ENCODE measurements around the gene THOC6.

Gene THOC6

DNA sequence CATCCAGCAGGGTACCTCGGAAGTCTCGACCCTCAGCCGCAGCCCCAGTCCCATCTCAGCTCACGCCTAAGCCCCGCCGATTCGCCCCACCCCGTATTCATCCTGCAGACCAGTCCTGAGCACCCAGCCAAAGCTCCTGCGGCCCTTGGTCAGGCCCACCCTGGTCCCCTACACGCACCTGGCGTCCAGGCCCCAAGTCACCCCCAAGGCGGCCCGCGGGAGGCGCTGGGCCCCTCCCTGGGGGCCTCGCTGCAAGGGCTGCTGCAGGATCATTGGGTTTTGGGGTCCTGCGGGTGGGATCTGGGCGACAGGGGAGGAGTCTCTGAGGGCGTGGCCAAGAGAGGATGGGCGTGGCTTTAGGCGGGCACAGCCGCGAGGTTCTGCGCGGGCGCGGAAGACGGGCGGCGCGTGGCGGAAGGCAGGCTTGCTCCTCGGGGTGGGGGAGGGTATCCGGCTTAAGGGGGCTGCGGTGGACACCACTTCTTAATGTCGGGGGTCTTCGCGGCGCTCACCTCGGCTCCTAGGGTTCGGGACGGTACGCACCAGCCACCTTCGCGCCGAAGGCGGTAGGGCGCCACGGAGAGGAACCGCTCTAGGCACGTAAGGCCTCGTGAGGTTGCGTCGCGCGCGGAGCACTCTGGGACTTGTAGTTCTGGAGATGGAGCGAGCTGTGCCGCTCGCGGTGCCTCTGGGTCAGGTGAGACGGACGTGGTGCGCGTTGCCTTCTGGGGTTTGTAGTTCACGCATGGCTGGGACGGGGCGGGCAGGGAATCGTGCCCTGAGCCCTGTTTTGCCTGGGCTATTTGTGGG lies at the start of gene THOC6, which contains the start of gene HCFC1R1:
Gene THOC6, plus strand, starts transcription at position 367 of the 810 bp plus-strand sequence. Its CDS starts 292 bp downstream, at position 659.
Gene HCFC1R1, minus strand, starts transcription at position 274 of the 810 bp plus-strand sequence. Its CDS starts 1 bp downstream, at position 273.
- DNase-seq (ENCODE audit: low spot score), result peak; percentile 98

DNA sequence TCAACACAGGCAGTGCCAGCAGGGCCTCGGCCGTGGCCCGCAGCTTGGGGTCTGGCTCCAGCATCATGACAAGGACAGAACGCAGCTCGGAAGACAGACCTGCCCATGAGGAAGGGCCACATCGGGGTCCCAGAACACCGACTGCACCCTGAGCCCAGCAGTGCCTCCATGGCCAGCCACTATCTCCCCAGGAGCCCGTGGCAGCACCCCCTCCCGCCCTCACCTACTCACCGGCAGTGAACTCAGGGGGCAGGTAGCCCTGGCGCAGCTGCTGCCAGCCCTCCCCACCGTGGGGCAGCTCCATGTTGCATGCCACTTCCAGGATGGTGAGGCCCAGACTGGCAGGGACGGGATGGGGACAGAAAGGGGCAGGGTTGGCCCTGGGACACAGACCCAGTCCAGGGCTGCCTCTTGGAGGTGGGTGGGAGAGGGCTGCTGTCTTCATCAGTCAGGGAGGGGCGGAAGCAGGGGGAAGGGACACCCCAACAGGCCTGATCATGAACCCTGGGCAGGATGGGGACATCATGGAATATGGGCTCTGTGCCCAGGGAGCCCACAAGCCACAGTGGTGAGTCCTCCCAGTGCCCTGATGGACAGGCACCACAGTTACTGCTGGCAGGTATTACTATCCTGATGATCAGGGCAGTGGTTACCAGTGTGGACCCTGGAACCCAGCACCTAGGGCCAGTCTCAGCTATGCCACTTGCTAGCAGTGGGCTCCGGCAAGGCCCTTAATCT lies 49.3 kb upstream of the THOC6 start:
- DNase-seq (ENCODE audit: low spot score), result no peak

DNA sequence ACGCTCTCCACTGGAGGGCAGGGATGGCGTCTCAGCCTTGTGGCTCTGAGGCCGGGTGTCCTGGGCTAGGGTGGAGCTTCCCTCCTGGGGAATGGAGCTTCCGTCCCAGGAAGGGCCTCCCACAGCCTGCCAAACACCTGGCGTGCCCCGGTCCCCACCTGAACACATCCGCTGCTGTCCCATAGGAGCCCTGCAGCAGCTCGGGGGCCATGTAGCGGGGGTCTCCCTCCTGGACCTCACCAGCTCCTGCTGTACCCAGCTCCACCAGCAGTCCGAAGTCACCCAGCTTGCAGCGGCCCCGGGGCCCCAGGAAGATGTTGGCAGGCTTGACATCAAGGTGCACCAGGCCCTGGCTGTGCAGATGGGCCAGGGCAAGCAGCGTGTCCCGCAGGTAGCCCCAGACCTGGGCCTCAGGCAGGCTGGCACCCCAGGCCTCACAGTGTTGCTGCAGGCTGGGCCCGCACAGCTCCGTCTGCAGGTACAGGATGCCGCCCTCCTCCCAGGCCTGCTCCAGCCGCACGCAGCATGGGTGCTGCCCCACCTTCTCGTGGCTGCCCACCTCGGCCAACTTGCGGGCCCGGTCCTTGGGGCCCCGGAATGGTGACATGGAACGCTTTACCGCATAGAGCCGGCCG lies 48.6 kb upstream of the THOC6 start:
- DNase-seq (ENCODE audit: low spot score), result no peak

DNA sequence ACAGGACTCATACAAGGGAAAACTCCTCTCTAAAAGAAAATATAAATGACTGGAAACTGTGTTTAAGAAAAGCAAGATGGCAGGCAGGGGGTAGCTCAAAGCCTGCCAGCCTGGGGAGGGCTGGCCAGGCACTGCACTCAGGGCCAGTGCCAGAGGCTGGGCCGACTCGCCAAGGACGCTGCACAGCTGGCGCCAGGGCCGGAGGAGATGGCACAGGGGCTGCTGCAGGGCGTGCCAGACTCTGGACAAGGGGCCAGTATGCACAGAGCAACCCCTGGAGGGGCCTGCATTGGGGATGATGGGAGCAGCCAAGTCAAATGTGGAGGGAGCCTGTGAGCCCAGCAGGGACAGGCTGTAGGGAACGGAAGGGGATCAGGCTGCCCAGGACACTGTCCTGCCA lies 47.6 kb upstream of the THOC6 start:
- DNase-seq (ENCODE audit: low spot score), result no peak

DNA sequence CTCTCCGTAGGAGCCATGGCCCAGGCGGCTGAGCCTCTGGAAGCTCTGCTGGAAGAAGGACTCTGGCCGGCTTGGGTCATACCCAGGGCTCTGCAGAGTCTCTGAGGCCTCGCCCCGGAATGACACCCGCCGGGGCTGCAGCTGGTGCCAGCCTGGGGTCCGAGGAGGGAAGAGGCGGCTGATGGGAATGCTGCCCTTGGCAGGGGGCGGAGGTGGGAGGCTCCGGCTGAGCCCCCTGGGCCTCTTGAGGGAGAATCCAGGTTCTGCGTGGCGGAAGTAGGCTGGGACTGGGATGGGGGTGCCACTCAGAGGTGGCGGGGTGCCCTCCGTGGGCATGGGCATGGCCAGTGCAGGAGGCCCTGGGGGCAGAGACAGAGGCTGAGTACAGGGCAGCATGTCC lies 47.2 kb upstream of the THOC6 start:
- no peak for DNase-seq (ENCODE audit: low spot score)

DNA sequence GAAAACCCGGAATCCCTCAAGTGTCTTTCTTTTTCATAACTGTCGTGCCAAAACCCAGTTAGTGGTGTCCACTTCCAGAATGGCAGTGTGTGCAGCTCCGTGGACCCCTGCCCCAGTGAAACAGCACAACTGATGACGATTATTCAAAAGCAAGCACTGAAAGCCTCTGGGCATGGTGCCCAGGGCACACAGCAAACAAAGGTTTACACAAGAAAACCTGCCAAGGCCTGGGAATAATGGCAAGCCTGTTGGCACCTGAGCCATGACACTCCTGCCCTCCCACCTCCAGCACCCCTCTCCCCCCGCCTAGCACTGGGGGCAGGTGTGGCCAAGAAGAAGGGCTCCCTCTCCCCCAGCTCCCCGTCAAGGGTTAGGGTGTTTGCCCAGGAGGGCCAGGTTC lies 46.4 kb upstream of the THOC6 start:
- DNase-seq (ENCODE audit: low spot score), result no peak

DNA sequence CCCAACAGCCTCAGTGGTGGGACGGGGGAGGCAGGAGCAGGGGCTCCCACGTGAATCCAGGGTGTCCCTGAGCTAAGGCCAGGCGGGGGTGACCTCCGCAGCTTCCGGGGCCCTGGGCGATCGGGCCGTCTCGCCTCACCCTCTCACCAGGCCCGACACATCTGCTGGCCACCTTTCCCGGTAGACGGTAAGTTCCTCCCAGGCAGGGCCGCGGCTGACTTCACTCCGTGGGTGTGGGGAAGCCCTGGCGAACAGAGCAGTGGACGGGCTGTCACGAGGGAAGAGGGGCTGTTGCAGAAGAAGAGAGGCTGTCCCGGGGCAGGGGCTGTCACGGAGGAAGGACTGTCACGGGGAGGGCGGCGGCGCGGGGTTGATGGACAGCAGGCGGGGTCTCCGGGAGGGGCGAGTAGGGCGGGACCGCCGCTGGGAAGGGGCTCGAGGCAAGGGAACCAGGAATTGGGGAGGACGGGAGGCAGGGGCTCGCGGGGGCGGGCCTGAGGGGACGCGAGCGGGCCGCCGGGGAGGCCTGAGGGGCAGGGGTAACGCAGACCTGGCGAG lies 44.1 kb upstream of the THOC6 start:
- no peak for DNase-seq (ENCODE audit: low spot score)

DNA sequence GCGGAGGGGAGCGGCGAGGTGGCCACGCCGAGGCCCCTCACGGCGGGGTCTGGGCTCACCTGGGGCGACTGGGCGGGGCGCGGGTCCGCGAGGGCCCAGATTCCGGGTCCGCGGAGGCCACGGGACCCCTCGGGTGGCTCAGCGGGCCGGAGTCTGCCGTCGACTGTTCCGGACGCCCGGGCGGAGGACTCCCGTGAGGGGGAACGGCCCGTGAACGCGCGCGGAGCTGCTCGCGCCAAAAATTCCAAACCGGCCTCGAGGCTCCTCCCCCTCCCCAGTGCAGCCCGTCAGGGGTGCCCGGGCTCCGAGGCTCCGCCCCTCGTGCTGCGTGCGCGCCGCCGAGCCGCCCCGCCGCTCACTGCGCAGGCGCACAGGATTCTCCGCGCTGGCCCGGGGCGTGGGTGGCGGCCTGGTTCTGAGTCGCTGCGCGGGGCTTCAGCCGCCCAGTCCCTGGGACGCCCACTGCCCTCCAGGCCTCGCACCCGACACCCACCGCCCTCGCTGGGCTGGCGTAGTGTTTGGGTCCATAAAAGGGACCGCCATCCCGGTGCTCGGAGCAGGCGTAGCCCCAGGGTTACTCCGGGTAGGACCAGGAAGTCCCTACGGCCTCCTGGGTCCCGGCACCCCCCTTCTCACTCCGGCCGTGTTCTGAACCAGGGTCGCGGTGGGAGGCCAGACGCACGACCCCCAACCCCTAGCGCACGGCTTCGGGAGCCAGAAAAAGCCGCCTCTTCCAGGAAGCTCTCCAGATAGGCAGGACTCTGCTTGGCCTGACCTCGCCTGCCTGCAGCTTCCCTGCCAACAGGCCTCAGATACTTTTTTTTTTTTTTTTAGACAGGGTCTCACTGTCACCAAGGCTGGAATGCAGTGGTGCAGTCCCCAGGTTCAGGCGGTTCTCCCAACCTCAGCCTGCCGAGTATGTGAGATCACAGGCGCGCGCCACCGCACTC lies 43.3 kb upstream of the THOC6 start, which contains the start of gene PKMYT1:
Gene PKMYT1, minus strand, starts transcription at position 220 of the 950 bp plus-strand sequence. CDS start 789 bp downstream, outside the sequence.
- peak; percentile 93 for DNase-seq (ENCODE audit: low spot score)

DNA sequence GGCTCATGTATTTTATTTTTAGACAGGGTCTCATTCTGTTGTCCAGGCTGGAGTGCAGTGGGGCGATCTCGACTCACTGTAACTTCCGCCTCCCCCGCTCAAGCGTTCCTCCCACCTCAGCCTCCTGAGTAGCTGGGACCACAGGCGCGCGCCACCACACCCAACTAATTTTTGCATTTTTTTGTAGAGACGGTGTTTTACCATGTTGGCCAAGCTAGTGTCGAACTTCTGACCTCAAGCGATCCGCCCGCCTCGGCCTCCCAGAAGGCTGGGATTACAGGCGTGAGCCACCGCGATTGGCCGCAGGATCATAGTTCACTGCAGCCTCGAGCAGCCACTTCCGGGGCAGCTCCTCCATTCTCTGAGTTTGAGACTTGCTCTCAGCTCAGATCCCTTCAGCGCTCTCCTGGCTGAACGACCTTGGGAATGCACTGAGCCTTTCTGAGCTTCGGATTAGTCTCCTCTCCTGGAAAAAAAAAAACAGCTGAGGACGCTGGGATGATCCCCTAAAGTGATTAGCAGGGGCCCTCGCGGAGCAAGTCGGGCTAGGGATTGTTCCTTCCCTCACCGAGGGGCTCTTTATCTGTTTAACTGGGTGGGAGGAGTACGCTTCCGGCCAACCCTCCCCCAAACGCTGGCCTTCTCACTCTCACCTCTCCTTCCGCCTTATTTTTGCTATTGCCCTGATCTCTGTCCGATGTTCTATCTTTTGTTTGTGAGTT lies 42.5 kb upstream of the THOC6 start:
- no peak for DNase-seq (ENCODE audit: low spot score)

DNA sequence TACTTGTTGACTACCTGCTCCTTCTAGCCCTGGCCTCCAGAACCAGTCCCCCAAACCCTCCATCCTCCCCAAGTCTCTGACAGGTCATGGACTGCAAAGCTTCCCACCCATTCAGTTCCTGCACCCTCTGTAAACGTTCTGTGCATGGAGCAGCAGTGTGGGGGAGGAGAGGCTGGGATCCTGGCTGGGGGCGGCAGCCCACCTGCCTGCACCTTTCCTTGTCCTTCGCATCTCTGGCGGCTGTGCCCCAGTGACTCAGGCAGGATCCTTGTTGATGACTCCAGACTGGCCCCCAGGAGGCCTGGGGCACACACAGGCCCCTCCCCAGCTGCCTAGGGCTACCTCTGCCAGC lies 42.0 kb upstream of the THOC6 start:
- no peak for DNase-seq (ENCODE audit: low spot score)

DNA sequence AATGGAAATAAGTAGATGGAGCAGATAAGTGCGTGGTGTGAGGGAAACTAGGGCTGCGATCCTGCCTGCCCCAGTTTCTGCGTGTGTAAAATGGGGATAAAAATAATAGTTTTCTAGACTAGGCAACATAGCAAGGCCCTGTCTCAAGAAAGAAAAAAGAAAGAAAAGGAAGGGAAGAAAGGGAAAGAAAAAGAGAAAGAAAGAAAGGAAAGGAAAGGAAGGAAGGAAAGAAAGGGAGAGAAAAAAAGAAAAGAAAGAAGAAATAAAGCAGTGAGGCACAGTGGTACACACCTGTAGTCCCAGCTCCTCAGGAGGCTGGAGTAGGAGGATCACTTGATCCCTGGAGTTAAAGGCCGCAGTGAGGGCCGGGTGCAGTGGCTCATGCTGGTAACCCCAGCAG lies 41.4 kb upstream of the THOC6 start:
- DNase-seq (ENCODE audit: low spot score), result no peak

DNA sequence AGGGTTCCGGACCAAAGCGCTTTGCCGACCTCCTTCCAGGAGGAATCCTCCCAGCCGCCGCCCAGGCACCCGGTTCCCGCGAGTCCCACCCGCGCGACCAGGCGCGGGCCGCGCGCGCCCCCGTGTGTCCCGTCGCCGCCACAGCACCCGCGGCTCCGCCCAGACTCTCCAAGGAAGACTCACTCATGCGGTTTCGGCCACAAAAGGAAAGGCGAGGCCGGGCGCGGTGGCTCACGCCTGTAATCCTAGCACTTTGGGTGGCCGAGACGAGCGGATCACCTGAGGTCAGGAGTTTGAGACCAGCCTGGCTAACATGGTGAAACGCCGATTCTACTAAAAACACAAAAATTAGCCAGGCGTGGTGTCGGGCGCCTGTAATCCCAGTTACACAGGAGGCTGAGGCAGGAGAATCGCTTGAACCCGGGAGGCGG lies 40.1 kb upstream of the THOC6 start:
- DNase-seq (ENCODE audit: low spot score), result peak; percentile 79

DNA sequence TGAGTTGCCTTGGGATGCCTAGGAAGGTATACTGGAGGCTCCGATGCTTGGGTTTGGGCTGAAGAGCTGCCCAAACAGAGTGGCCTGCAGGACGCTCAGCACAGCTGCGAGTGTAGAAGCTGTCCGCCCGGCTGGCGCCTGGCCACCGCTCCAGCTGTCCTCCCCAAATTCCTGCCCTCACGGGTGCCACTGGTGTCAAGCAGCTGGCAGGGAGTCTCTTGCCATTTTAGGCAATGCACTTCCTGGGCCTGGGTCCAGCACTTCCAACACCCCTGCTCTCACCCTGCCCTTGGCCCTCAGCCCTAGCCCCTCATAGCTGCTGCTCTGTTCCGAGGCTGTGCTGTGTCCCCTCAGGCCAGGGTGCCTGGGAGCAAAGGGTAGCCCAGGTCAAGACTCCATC lies 38.4 kb upstream of the THOC6 start:
- DNase-seq (ENCODE audit: low spot score), result no peak

DNA sequence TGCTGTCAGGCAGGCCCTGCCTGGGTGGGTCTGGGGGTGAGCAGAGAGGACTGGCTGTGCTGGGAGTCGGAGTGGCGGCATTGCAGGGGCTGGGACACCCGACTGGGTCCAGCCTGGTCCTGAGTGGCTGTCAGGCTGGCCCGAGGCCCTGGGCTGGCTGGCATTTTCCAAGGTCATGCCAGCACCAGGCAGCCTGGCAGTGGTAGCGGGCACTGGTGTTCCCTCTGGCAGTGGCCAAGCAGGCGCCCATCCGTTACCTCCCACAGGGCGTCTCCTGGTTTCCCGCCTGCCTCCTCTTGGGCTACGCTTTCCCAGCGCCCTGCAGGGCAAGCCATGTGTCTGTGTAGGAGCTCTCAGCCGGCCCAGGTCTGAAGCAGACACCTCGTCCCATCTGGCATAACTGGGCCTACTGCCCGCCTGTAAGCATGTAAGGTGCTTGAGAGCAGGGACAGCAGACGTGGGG lies 37.9 kb upstream of the THOC6 start:
- DNase-seq (ENCODE audit: low spot score), result no peak

DNA sequence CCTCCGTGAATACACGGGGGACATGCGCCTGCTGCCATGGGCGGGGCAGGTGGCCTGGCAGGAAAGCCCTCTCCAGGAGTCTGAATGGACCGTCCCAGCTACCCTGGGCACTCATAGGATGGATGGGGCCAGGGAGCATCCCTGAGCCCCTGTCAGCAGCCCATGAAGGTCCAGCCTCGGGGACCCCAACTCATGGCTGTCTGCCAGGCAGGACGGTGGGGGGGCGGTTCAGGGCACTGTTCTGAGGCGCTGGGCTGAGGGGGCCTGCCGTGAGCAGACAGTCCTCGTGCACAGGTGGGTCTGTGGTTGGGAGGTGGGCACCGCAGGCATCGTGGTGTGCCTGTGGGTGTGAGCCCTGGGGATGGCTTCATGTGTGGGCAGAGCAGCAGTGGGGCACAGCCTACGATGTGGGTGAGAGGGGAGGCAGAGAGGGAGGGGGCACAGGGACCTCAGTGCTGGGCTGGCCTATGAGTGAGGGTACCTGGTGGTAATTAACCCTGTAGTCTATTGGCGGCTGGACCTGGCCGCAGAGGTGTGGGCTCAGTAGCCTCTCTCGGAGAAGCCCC lies 37.1 kb upstream of the THOC6 start:
- no peak for DNase-seq (ENCODE audit: low spot score)

DNA sequence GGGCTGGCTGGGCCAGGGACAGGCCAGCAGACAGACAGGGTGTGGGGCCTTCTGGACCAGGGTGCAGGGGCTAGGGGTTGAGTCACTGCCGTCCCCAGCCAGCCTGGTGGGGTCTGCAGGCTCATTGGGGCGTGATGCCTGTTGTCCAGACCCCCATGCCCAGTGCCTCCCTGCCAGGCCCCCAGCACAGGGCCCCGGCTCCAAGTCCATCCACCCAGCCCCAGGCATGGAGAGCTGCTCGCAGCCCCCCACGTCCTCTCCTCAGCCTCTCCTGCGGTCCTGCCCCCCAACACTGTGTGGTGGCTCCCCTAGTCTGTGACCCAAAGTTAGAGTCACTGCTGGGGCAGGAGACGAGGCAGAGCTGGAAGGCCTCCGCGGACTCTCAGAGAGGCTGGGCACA lies 36.5 kb upstream of the THOC6 start:
- DNase-seq (ENCODE audit: low spot score), result no peak

DNA sequence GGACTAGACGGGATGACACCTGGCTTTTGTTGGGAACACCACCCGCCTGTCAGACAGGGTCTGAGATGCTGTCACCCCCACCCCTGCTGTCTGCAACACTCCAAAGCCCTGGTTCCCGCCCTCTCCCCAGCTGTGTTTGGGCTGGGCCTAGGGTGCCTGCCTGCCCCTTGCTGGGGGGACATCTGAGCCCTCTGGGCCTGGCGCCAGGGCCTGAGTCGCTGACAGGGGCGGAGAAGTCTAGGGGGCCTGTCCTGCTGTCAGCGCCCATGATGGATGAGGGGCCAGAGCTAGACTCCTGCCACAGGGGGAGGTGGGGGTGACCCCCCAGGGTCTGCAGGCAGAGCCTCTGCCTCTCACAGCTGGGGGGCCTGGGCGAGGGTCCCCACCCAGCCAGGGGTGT lies 36.0 kb upstream of the THOC6 start:
- no peak for DNase-seq (ENCODE audit: low spot score)

DNA sequence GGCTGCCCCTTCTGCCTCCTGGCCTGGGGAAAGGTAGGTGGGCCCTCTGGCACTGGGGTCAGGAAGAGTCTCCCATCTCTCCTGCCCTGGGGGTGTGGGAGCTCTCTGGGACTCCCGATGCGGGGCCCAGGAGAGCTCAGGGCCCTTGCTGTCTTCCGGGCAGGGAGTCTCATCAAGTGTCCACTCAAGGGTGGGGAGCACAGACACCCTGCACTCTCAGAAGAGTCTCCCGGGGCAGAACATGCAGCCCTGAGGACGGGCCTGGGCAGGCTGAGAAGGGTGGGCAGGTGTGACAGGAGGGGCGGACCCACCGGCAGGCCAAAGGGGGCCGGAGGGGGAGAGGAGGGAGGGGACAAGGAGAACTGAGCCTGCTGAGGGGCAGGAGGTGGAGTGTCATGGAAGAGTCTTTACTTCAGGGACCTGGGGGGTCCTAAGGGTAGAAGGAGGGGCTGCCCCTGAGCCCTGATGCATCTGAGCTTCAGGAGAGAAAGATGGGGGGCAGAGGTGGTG lies 35.2 kb upstream of the THOC6 start:
- DNase-seq (ENCODE audit: low spot score), result no peak

DNA sequence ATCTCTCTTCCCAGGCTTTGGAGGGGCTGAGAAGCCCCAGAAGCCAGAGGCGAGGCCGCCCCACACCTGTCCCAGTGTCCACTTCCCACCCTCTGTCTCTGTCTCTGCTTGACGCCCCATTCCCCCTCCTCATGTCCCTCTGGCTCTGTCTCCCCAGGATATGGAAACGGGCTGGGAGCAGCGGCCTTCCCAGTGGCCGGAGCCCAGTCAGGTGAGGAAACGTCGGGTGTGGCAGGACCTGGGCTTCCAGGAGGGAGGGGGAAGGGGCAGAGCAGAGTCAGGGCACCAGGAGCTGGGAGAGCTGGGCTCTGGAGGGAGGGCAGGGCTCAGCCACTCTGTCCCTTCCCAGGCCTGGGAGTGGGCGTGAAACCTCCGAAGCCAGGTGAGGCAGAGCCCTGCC lies 32.9 kb upstream of the THOC6 start:
- DNase-seq (ENCODE audit: low spot score), result no peak
